Pancreas (tissue), 10 donors: ENCODE data around the gene C4A. TPM values are rescaled to one million over a fixed set of nuclear protein-coding genes. Genes with fewer than 3 reads are reported as not detected.
"Not testable (repeated sequence)": the region's sequence is repeated elsewhere in the genome, so short reads cannot be mapped to it uniquely, and the experiment has no call there.

Experiments
- ATAC-seq, 4 donors: fragments of 200-7000 bp; cut with Tn5 transposase; one replicate each; pipeline versions ENCODE4 v1.8.0 to v1.9.1; 2020; ENCODE audit warnings: mild to moderate bottlenecking in 4 of 4, moderate library complexity in 4 of 4
- DNase-seq, 6 donors: peaks; one replicate each; pipeline ENCODE4 v3.0.0-alpha.2; 2020
- FAIRE-seq: peaks from 2 replicates; lab custom pipeline; 2012; peaks lifted over from hg19 to GRCh38; lab: Jason Lieb, UNC
- H3K27ac ChIP-seq, 4 donors: fragments of 200-600 bp; sonication (generic); 1 replicate in 3 of 4; 2 replicates in 1 of 4; pipeline versions ENCODE4 v1.5.0 to v1.8.0; 2020
- H3K27me3 ChIP-seq, 4 donors: fragments of 200-600 bp; one replicate each; pipeline ENCODE4 v1.8.0; 2021
- H3K36me3 ChIP-seq, 3 donors: fragments of 200-600 bp; sonication (generic) in 1 of 3; one replicate each; pipeline versions ENCODE4 v1.5.0 to v1.8.0; 2020 to 2021
- H3K4me1 ChIP-seq, 3 donors: fragments of 200-600 bp; one replicate each; pipeline ENCODE4 v1.8.0; 2021
- H3K4me3 ChIP-seq, 4 donors: fragments of 200-600 bp; sonication (generic) in 2 of 4; one replicate each; pipeline versions ENCODE4 v1.5.0 to v1.8.0; 2020 to 2021
- H3K9me3 ChIP-seq, 4 donors: fragments of 200-600 bp; one replicate each; pipeline ENCODE4 v1.8.0; 2021
- WGBS, 2 donors: extraction: QIAGEN DNeasy Blood & Tissue Kit; methylation state at CpG; one replicate each; pipeline ENCODE4 v1.1.7; 2013; 5-methylcytosine and 5-hydroxymethylcytosine counted together
- intact Hi-C, 3 donors: fragments of 100-400 bp; cut with DNase I; formaldehyde crosslinking; loops; one replicate each; pipeline versions ENCODE4 v1.11.1 to v1.14.2; 2022
- polyA plus RNA-seq, 2 donors: library from polyadenylated mRNA; stranded (reverse); fragments of 200-250 nt; gene quantifications; one replicate each; pipeline ENCODE4 v1.2.3, GENCODE V29; 2013
- total RNA-seq, 6 donors: library from RNA; stranded (reverse); fragmentation: NEBNext Ultra II Directional in 4 of 6; extraction: Animal tissue kit (Norgen Biotek cat#: 25700) in 4 of 6; gene quantifications; one replicate each; pipeline versions ENCODE4 v1.2.1 to v1.2.4, GENCODE V29; 2021 to 2023
- donor health status: healthy with polysubstance abuse.
- donor health status: DM: no; HTN: no; CAD: no; lungs with moderate emphysema.
- donor health status: DM: no; HTN: no; CAD: no.
- donor health status: control.
- donor health status: control.
- donor health status: Bipolar disorder and iron deficiency.
- donor health status: DM: yes; HTN: yes; CAD: no.
- donor health status: DM: no; HTN: no; CAD: no.
- donor health status: DM: no; HTN: no; CAD: no.
- donor health status: DM: yes; HTN: yes; CAD: no.

Gene C4A
- total and polyA plus RNA-seq, 8 donors = 14.0 to 789 (median 109) TPM

GRCh38 chr6:32002546-32003268 lies 20.9 kb downstream of the C4A start:
- H3K27ac ChIP-seq, intact Hi-C loops, H3K27me3 ChIP-seq, FAIRE-seq, H3K9me3 ChIP-seq, H3K36me3 ChIP-seq, H3K4me3 ChIP-seq, H3K4me1 ChIP-seq, DNase-seq: not testable (repeated sequence)
- ATAC-seq = peak in 3 of 4 donors; percentile 35 to 43 (median 38)
- no CpG with 5 or more reads among the region's 15 CpGs for WGBS, 2 donors

GRCh38 chr6:32003301-32003700 lies 21.4 kb downstream of the C4A start:
- H3K9me3 ChIP-seq, FAIRE-seq, DNase-seq, H3K27me3 ChIP-seq, ATAC-seq, H3K4me1 ChIP-seq, H3K36me3 ChIP-seq, intact Hi-C loops, H3K27ac ChIP-seq, H3K4me3 ChIP-seq: not testable (repeated sequence)
- no CpG with 5 or more reads among the region's 7 CpGs for WGBS, 2 donors

- ATAC-seq, H3K27me3 ChIP-seq, H3K27ac ChIP-seq, FAIRE-seq, H3K4me3 ChIP-seq, H3K4me1 ChIP-seq, H3K36me3 ChIP-seq, intact Hi-C loops, H3K9me3 ChIP-seq: not testable (repeated sequence)
- WGBS, 2 donors = 76 to 81% methylated on average over 3 of the region's 4 CpGs
- DNase-seq = peak in 3 of 6 donors; percentile 1 to 9 (median 3)
These were observed 22.5 kb downstream of the C4A start for GRCh38 chr6:32004393-32004792.

- FAIRE-seq, intact Hi-C loops, H3K36me3 ChIP-seq, H3K4me1 ChIP-seq, H3K27me3 ChIP-seq, H3K4me3 ChIP-seq, H3K27ac ChIP-seq, H3K9me3 ChIP-seq: not testable (repeated sequence)
- ATAC-seq = peak in 2 of 4 donors; percentile 7 to 12
- DNase-seq = peak in 2 of 6 donors; percentile 14 to 15
- WGBS, 2 donors = 47 to 59% methylated on average over 9 of the region's 13 CpGs
These were observed 23.1 kb downstream of the C4A start for GRCh38 chr6:32004864-32005537.

GRCh38 chr6:32005538-32005880 lies 23.7 kb downstream of the C4A start:
- intact Hi-C loops, H3K9me3 ChIP-seq, ATAC-seq, H3K36me3 ChIP-seq, H3K27me3 ChIP-seq, H3K4me1 ChIP-seq, H3K4me3 ChIP-seq, FAIRE-seq, H3K27ac ChIP-seq: not testable (repeated sequence)
- 56 to 61% methylated on average over 8 of the region's 9 CpGs for WGBS, 2 donors
- peak in 3 of 6 donors; percentile 3 to 36 (median 26) for DNase-seq

- H3K36me3 ChIP-seq, H3K27me3 ChIP-seq, intact Hi-C loops, ATAC-seq, H3K27ac ChIP-seq, H3K9me3 ChIP-seq, H3K4me1 ChIP-seq, FAIRE-seq, H3K4me3 ChIP-seq: not testable (repeated sequence)
- 44 to 61% methylated on average over 8 of the region's 8 CpGs for WGBS, 2 donors
- DNase-seq = peak in 3 of 6 donors; percentile 0 to 39 (median 20)
These were observed 24.2 kb downstream of the C4A start for GRCh38 chr6:32005991-32006529.

- H3K9me3 ChIP-seq, H3K36me3 ChIP-seq, H3K4me1 ChIP-seq, H3K27ac ChIP-seq, FAIRE-seq, ATAC-seq, H3K4me3 ChIP-seq, H3K27me3 ChIP-seq, intact Hi-C loops: not testable (repeated sequence)
- 58 to 67% methylated on average over 11 to 12 of the region's 12 CpGs for WGBS, 2 donors
- peak in 3 of 6 donors; percentile 2 to 32 (median 24) for DNase-seq
These were observed 25.2 kb downstream of the C4A start for GRCh38 chr6:32007086-32007485.

- intact Hi-C loops, H3K27ac ChIP-seq, H3K4me1 ChIP-seq, H3K36me3 ChIP-seq, ATAC-seq, H3K4me3 ChIP-seq, H3K9me3 ChIP-seq, H3K27me3 ChIP-seq, FAIRE-seq: not testable (repeated sequence)
- WGBS, 2 donors = no CpG with 5 or more reads among the region's 24 CpGs
- peak in 1 of 6 donors; percentile 8 for DNase-seq
These were observed 26.2 kb downstream of the C4A start for GRCh38 chr6:32008037-32008436.

- H3K27ac ChIP-seq, H3K9me3 ChIP-seq, FAIRE-seq, H3K27me3 ChIP-seq, intact Hi-C loops, H3K4me1 ChIP-seq, H3K4me3 ChIP-seq, ATAC-seq, H3K36me3 ChIP-seq: not testable (repeated sequence)
- peak in 2 of 6 donors; percentile 2 to 15 for DNase-seq
- WGBS, 2 donors = 38 to 66% methylated on average over 5 to 7 of the region's 12 CpGs
These were observed 26.8 kb downstream of the C4A start for GRCh38 chr6:32008616-32009015.

GRCh38 chr6:32009537-32009936 lies 27.7 kb downstream of the C4A start:
- H3K4me1 ChIP-seq, intact Hi-C loops: not testable (repeated sequence)
- DNase-seq = peak in 3 of 6 donors; percentile 7 to 20 (median 13)

GRCh38 chr6:32010856-32011530 lies 29.1 kb downstream of the C4A start:
- 50 to 67% methylated on average over 14 to 17 of the region's 27 CpGs for WGBS, 2 donors
- intact Hi-C loops, H3K27ac ChIP-seq, ATAC-seq, H3K27me3 ChIP-seq, H3K4me1 ChIP-seq, H3K4me3 ChIP-seq, H3K9me3 ChIP-seq, FAIRE-seq, H3K36me3 ChIP-seq: not testable (repeated sequence)
- DNase-seq = peak in 3 of 6 donors; percentile 6 to 41 (median 28)

More at GRCh38 chr6:32009537-32009936, 27.7 kb downstream of the C4A start:
- not testable (repeated sequence) for ATAC-seq, H3K4me3 ChIP-seq, H3K36me3 ChIP-seq, H3K9me3 ChIP-seq, H3K27ac ChIP-seq, H3K27me3 ChIP-seq, FAIRE-seq
- 58 to 65% methylated on average over 5 to 11 of the region's 12 CpGs for WGBS, 2 donors
